Activated CD8-positive, alpha-beta memory T cell treated with anti-CD3 and anti-CD28 coated beads for 1 hour (primary cell): ENCODE results near the gene IQCN.
A peak's percentile ranks its signal among the peaks of the same experiment; 100 is the strongest.
"Not testable (repeated sequence)": the region's sequence is repeated elsewhere in the genome, so short reads cannot be mapped to it uniquely, and the experiment has no call there.

Experiments used
- DNase-seq, 2 donors: peaks; one replicate each; pipeline ENCODE4 v3.0.0-alpha.2; 2020; ENCODE audit warnings: low read depth in 1 of 2; ENCODE audit errors: extremely low read depth in 1 of 2

Gene IQCN

DNA sequence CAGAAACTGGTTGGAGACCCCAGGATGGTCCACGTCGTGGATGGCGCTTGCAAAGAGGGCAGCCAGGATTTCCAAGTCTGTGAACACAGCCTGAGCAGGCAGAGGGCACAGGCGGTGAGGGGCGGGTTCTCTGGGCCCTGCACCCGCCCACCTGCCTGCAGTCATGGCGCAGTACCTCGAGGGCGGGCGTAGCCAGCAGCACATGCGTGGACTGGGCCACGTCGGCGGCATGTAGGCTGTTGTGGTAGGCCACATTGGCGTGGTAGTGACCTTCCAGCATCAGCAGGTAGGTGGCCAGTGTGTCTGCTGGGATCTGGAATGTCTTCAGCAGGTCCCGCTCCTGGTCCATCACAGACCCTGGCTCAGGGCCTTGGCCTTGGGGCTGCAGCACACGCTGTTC lies 56.1 kb downstream of the IQCN start:
- no peak for DNase-seq

DNA sequence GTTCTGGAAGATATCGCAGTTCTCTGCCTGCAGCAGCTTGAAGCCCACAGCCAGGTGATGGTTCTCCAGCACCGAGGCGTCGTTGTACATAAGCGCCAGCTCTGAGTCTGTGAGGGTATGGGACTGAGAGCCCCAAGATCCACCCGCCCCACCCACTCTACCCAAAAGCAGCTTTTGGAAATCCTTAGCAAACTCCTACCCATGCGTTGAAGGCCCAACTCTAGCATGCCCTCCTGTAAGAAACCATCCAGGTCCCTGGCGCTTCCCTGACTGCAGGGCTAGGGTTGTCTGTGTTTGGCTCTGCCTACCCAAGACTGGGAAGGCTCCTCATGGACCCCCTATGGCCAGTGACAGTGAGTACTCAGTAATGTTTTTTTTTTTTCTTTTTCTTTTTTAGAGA lies 57.5 kb downstream of the IQCN start:
- no peak for DNase-seq

DNA sequence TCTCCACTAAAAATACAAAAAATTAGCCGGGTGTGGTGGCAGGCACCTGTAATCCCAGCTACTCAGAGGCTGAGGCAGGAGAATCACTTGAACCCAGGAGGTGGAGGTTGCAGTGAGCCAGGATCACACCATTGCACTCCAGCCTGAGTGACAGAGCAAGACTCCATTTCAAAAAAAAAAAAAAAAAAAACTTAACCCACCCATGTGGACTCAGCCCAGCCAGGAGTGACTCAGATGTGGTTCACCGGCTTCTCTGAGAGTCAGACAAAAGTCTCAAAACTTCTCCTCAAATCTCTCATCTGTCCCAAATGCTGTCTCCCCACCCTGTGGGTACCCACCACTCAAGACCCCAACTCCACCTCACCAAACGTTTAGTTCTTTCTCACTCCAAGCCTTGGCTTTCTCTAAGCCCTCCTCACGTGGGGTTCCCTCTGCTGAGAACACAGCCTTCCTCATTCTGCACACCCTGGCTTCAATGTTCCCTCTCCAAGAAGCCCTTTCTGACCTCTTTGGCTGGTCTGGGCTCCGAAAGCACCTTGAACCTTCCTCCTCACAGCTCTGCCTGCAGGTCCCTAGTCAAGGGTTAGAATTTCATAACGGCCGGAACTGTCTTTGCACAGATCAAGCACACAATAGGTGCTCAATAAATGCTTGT lies 59.3 kb downstream of the IQCN start:
- no peak for DNase-seq

DNA sequence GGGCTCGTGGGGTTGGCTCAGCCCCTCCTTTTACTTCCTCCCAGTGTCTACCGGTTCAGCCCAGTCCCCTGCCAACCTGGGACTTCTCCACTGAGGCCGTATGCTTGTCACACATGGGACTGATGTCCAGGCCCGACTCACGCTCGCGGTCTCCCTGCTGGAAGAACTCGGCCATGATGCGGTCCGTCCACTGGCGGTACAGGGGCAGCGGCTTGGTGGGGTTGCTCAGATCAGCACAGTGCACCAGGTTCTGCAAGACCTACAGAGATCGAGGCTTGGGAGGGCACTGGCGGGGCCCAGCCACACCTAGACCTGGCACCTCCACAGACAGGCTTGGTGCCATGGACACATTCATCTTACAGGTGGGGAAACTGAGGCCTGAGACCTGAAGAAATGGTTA lies 62.6 kb downstream of the IQCN start:
- DNase-seq, result no peak

DNA sequence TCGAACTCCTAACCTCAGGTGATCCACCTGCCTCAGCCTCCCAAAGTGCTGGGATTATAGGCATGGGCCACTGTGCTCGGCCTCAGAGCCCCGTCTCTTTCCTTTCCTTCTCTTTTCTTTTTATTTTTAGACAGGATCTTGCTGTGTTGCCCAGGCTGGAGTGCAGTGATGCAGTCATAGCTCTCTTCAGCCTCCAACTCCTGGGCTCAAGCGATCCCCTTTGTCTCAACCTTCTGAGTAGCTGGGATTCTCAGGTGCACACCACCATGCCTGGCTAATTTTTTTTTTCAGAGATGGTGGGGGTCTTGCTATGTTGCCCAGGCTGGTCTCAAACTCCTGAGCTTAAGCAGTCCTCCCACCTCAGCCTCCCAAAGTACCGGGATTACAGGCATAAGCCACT lies 64.3 kb downstream of the IQCN start:
- not testable (repeated sequence) for DNase-seq

DNA sequence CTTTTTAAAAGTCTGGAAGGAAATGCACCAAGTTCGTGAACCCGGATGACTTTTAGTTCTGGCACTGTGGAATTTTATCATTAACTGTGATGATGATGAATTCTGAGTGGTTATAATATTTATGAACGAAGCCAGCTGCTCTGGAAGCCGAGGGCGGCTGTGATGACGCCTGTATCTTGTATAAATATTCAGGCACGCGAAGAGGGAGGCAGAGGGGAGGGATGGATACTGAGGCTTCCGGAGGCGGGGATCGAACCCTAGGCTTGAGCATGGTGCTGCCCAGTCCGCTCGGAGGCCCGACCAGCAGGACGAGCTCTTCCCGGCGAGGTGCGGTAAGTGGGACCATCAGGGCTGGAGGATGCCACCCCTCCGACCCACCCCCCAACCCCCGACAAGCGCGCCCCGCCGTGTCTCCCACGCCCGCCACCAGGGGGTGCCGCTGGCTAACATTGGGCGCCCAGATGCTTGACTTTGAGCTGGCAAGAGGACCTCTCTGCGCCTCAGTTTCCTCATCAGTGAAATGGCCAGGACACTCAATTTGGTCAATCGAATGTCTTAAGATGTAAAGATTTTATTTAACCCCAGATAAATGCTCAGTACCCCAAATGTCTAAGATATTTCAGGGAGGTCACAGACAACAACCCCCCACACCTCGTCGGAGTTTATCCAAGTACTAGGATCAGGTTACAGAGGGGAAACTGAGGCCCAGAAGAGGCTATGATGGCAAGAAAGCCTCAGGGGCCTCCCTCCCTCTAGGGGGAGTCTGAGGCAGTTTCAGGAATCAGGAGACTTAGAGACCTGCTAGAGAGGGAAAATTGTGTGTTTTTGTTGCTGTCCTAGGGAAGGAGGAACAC lies 65.9 kb downstream of the IQCN start:
- DNase-seq, result peak in 1 of 2 donors; percentile 41
